Activated naive CD4-positive, alpha-beta T cell treated with anti-CD3 and anti-CD28 coated beads, Interleukin-2, amount 50 U/mL, for 24 hours (primary cell): ENCODE measurements around the gene MRC1.

Experiments
- H3K27ac Mint-ChIP-seq: one replicate; pipeline ENCODE4 v1.8.0; 2021; ENCODE audit warnings: mild to moderate bottlenecking, mixed read lengths
- H3K27me3 Mint-ChIP-seq: one replicate; pipeline ENCODE4 v1.8.0; 2021; ENCODE audit warnings: mixed read lengths
- H3K36me3 Mint-ChIP-seq: one replicate; pipeline ENCODE4 v1.8.0; 2021; ENCODE audit warnings: mixed read lengths
- H3K4me1 Mint-ChIP-seq: one replicate; pipeline ENCODE4 v1.8.0; 2021; ENCODE audit warnings: mixed read lengths
- H3K4me3 Mint-ChIP-seq: one replicate; pipeline ENCODE4 v1.8.0; 2021; ENCODE audit warnings: mild to moderate bottlenecking, mixed read lengths
- H3K9me3 Mint-ChIP-seq: one replicate; pipeline ENCODE4 v1.8.0; 2021; ENCODE audit warnings: mixed read lengths

MRC1 gene

DNA sequence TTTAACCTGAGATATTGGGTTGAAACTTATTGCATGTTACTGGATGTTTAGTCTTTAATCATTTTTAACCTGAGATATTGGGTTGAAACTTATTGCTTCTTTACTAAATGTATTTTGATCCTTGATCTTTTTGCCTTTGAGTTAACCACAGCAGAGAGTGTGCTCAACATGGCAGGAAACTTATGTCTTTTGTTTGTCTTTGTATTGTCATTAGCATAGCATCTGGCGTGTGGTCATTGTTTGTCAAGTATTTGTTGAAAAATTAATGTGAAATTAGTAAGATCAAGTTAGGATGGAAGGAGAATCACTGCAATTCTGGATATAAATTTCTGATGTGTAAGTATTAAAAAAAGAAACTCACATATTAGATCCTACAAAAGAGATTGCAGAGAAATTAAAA lies 8.2 kb downstream of the MRC1 start:
- no peaks in the 10 kb centered on the region for H3K4me1 Mint-ChIP-seq
- H3K4me3 Mint-ChIP-seq, result no peak overlapping the region
- no peak overlapping the region for H3K27ac Mint-ChIP-seq
- no peaks in the 10 kb centered on the region for H3K36me3 Mint-ChIP-seq
- H3K27me3 Mint-ChIP-seq, result peaks cover 8% of the 10 kb centered on the region
- H3K9me3 Mint-ChIP-seq, result no peaks in the 10 kb centered on the region

DNA sequence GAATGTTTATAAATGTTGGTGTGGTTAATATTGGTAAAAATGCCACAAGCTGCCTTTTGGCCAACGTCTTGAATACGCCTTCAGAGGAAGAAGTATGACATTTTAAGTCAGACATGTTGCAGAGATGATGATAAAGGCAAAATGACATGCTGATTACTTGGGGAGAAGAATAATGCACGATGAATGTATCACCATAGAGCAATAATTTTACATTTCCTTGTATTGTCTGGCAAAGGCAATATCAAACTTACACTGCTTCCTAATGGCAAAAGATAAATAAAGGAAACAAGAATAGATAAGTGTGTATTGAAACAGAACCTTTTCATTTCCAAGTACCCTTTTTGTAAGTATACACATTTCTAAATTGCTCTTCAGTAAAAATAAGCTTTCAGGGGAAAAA lies 8.6 kb downstream of the MRC1 start:
- H3K36me3 Mint-ChIP-seq, result no peaks in the 10 kb centered on the region
- H3K9me3 Mint-ChIP-seq, result no peaks in the 10 kb centered on the region
- peaks cover 7% of the 10 kb centered on the region for H3K27me3 Mint-ChIP-seq
- no peaks in the 10 kb centered on the region for H3K4me1 Mint-ChIP-seq
- H3K27ac Mint-ChIP-seq, result no peak overlapping the region
- H3K4me3 Mint-ChIP-seq, result no peak overlapping the region

DNA sequence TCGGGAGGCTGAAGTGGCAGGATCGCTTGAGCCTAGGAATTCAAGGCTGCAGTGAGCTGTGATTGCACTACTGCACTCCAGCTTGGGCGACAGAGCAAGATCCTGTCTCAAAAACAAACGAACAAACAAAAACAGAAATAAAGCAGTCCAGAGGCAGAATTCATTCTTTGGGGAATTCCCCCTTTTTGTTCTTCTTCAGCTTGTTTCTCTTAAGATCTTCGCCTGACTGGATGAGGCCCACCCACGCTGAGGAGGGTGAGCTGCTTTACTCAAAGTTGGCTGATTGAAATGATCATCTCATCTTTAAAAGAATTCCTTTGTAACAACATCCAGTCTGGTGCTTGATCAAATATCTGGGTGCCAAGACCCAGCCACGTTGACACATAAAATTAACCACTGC lies 10.7 kb downstream of the MRC1 start:
- Mint-ChIP-seq H3K27ac (no peak overlapping the region), H3K4me3 (no peak overlapping the region)

DNA sequence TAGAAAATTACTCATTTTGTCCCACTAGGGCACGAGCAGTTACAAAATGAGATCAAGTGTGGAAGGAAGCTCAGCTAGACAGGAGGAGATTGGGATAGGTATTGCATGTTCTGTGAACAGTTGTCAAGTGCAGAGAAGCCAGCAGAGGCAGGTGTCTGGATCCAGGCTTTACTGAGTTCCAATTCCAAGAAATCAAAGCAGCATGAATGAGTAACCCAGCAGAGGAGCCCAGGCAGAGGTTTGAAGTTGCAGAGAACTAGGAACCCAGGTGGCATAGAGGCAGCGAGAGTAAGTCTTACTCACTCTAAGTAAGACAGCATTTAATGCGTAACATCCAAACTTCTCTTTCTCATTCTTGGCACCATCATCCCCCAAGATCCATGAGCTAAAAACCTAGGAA lies 11.8 kb downstream of the MRC1 start:
- H3K4me1 Mint-ChIP-seq, result no peaks in the 10 kb centered on the region
- no peaks in the 10 kb centered on the region for H3K9me3 Mint-ChIP-seq
- no peak overlapping the region for H3K27ac Mint-ChIP-seq
- no peaks in the 10 kb centered on the region for H3K36me3 Mint-ChIP-seq
- no peak overlapping the region for H3K4me3 Mint-ChIP-seq
- peaks cover 5% of the 10 kb centered on the region for H3K27me3 Mint-ChIP-seq

More for the DNA sequence above, 10.7 kb downstream of the MRC1 start:
- Mint-ChIP-seq H3K4me1 (no peaks in the 10 kb centered on the region), H3K9me3 (no peaks in the 10 kb centered on the region), H3K36me3 (no peaks in the 10 kb centered on the region), H3K27me3 (peaks cover 5% of the 10 kb centered on the region)

DNA sequence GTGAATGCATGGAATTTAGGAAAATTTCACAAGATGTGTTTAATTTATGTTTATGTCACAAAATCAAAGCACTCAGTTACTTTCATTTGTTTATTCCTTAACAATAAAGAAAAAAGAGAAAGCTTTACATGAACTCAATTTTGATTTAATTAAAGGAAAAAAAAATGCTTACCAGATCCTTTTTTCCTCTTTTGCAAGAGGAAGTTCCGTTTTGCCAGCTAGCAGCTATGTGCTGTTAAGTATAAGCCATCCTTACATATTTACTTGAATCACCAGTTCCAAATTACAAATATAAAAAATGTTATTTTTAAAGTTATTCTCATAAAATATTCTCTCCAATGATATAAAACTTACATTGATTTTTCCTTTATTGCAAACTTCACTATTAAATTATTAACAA lies 12.7 kb downstream of the MRC1 start:
- no peak overlapping the region for H3K27ac Mint-ChIP-seq
- H3K27me3 Mint-ChIP-seq, result peaks cover 5% of the 10 kb centered on the region
- no peaks in the 10 kb centered on the region for H3K9me3 Mint-ChIP-seq

DNA sequence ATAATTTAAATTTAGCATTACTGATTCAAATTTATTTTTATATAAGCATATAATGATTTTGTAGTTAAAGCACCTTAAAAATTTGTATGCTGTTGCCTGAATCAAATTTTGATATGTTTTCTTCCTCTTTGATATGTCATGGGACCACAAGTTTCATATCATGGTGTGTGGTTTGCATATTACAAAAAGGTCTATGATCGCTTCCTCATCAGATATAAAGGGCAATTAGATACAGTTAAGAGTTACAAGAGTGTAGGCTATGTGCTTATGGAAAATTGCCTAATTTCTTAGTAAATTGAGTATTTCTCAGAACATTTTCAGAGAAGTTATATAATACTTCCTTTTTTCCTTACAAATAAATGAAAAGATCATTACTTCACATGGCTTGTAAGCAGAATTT lies 22.2 kb downstream of the MRC1 start:
- Mint-ChIP-seq H3K4me1 (no peaks in the 10 kb centered on the region), H3K27me3 (peaks cover 8% of the 10 kb centered on the region), H3K36me3 (no peaks in the 10 kb centered on the region), H3K9me3 (no peaks in the 10 kb centered on the region), H3K4me3 (no peak overlapping the region), H3K27ac (no peak overlapping the region)

More for the DNA sequence above, 12.7 kb downstream of the MRC1 start:
- Mint-ChIP-seq H3K36me3 (no peaks in the 10 kb centered on the region), H3K4me3 (no peak overlapping the region), H3K4me1 (no peaks in the 10 kb centered on the region)

DNA sequence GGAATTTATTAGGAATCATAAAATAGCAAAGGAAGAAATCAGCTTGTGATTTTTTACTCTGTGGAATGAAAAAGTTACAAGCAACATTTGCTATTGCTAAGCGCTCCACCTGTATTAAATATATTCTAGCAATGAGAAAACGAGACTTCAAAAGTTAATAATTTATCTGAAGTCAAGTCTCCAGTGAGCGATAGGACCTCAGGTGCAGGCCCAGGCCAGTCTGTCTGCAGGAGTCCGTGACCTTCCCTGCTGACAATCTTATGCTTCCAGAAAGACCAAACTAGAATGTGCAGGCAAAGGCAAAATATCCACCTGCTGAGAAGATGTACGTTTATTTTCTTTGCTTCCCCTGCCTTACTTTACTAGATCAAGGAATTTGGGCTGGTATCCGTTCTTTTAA lies 22.7 kb downstream of the MRC1 start:
- peaks cover 8% of the 10 kb centered on the region for H3K27me3 Mint-ChIP-seq
- H3K4me3 Mint-ChIP-seq, result no peak overlapping the region
- no peak overlapping the region for H3K27ac Mint-ChIP-seq

DNA sequence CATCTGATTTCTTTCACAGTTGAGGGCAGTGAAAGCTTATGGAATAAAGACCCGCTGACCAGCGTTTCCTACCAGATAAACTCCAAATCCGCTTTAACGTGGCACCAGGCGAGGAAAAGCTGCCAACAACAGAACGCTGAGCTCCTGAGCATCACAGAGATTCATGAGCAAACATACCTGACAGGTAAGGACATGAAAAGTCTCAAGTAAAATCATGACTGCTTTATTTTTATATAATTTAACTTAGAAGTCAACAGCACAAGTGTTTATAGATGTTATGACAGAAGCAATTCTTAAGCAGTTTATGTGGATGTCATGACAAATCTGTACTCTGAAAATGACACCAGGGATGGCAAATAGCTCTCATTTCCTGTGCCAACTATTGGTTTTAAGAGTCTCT lies 24.5 kb downstream of the MRC1 start:
- Mint-ChIP-seq H3K36me3 (no peaks in the 10 kb centered on the region), H3K4me3 (no peak overlapping the region), H3K4me1 (no peaks in the 10 kb centered on the region), H3K27me3 (peaks cover 13% of the 10 kb centered on the region), H3K27ac (no peak overlapping the region), H3K9me3 (no peaks in the 10 kb centered on the region)

More for the DNA sequence above, 22.7 kb downstream of the MRC1 start:
- H3K36me3 Mint-ChIP-seq, result no peaks in the 10 kb centered on the region
- H3K9me3 Mint-ChIP-seq, result no peaks in the 10 kb centered on the region
- H3K4me1 Mint-ChIP-seq, result no peaks in the 10 kb centered on the region

DNA sequence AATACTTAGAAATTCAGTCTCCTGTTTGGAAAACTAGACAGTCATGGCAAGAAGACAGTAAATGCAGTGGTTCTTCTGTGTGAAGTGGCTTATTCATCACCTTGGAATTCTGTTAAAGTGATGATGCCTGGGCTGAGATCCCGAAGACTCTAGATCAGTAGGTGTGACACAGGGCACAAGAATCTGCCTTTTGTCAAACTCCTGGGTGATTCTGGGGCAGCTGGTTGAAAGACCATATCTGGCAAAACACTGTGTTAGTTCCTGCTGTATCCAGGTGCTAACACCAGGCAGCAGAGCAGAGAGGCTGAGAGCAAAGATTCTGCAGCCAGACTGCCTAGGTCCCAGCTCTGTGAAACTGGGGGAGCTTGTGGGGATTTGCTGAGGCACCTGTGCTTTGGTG lies 26.5 kb downstream of the MRC1 start:
- Mint-ChIP-seq H3K9me3 (no peaks in the 10 kb centered on the region), H3K4me3 (no peak overlapping the region), H3K4me1 (no peaks in the 10 kb centered on the region)

DNA sequence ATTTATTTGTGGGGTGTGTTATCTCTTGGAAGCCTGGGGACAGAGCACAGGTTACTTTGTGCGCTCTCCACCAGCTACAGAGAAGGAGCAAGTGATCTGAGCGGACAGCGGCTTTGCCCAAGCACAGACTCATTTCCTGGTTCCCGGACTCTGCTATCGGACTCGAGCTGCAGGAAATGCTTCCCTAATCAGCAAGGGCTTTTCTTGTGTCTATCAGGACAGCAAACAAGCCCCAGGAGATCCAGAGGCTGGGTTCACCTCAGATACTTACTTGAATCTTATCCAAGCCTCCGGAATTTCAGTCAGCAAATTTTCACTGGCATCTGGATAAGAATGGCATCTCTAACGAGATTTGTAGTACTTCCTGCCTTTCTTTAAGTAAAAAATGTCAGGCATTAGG lies 27.8 kb downstream of the MRC1 start:
- H3K4me1 Mint-ChIP-seq, result no peaks in the 10 kb centered on the region
- no peaks in the 10 kb centered on the region for H3K9me3 Mint-ChIP-seq
- no peak overlapping the region for H3K4me3 Mint-ChIP-seq
- H3K36me3 Mint-ChIP-seq, result no peaks in the 10 kb centered on the region
- H3K27me3 Mint-ChIP-seq, result peaks cover 13% of the 10 kb centered on the region
- no peak overlapping the region for H3K27ac Mint-ChIP-seq

More for the DNA sequence above, 26.5 kb downstream of the MRC1 start:
- H3K27ac Mint-ChIP-seq, result no peak overlapping the region
- H3K36me3 Mint-ChIP-seq, result no peaks in the 10 kb centered on the region
- H3K27me3 Mint-ChIP-seq, result peaks cover 13% of the 10 kb centered on the region

DNA sequence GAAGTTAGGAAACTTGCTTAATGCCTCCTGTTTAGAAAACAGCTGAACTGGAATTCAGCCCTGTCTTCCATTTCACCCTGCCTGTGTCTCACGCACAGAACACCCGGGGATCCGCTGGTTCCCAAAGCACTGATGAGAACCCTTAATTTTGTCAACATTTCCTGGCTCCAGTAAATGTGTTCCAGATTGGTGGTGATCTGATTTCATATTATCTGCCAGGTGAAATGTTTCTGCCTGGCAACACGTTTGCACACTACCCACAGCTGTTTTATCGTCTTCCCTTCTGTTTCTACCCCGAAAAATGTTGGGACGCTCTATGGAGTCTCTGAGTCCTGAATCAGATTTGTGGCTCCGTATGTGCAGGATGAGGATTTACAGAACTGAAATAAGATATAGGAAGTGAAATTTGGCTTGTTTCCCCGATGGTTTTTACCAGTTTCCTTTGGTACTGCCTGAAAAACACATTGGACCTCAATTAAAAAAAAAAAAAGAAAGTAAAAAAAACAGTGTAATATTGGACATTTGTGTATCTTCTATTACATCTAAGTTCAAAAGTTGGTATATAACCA lies 29.0 kb downstream of the MRC1 start:
- H3K9me3 Mint-ChIP-seq, result no peaks in the 10 kb centered on the region
- H3K27me3 Mint-ChIP-seq, result peaks cover 13% of the 10 kb centered on the region
- no peak overlapping the region for H3K4me3 Mint-ChIP-seq
- no peak overlapping the region for H3K27ac Mint-ChIP-seq
- H3K4me1 Mint-ChIP-seq, result no peaks in the 10 kb centered on the region
- H3K36me3 Mint-ChIP-seq, result no peaks in the 10 kb centered on the region

DNA sequence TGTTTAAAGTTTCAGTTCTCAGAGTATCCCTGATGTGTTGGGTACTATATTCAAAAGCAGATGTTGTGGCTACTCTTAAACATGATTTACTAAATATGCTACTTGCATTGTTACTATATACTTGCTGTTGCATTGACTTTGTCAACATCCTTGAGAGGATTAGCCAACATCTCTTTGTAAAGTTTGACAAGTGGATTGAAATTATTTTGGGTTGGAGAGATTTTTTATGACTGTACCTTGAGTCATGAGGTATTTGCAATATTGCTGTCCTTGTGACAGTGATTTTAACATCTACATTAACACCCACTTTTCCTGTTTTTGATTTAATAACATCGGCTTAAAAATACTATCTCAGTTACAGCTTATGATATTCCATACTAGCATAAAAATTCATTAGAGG lies 31.9 kb downstream of the MRC1 start:
- Mint-ChIP-seq H3K27me3 (peaks cover 9% of the 10 kb centered on the region), H3K4me1 (no peaks in the 10 kb centered on the region), H3K27ac (no peak overlapping the region), H3K4me3 (no peak overlapping the region), H3K9me3 (no peaks in the 10 kb centered on the region), H3K36me3 (no peaks in the 10 kb centered on the region)

DNA sequence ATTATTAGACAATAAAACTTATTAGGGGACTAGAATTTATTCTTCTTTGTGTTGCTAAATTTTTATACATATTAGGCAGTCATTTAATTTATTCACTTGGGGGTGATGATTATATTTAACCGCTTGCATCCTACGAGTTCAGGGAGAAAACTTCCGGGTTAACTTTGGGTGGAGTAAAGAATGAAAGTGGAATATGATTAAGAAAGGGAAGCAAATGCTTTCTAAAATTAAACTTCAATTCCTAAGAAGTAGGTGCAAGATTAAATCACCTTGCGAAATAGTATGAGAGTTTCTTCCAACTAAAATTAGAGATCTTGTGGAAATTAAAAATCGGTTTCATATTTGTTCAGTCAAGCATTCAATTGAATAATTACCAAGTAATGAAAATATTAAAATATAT lies 33.5 kb downstream of the MRC1 start:
- Mint-ChIP-seq H3K9me3 (no peaks in the 10 kb centered on the region), H3K4me1 (no peaks in the 10 kb centered on the region), H3K4me3 (no peak overlapping the region), H3K27ac (no peak overlapping the region), H3K27me3 (peaks cover 9% of the 10 kb centered on the region), H3K36me3 (no peaks in the 10 kb centered on the region)

DNA sequence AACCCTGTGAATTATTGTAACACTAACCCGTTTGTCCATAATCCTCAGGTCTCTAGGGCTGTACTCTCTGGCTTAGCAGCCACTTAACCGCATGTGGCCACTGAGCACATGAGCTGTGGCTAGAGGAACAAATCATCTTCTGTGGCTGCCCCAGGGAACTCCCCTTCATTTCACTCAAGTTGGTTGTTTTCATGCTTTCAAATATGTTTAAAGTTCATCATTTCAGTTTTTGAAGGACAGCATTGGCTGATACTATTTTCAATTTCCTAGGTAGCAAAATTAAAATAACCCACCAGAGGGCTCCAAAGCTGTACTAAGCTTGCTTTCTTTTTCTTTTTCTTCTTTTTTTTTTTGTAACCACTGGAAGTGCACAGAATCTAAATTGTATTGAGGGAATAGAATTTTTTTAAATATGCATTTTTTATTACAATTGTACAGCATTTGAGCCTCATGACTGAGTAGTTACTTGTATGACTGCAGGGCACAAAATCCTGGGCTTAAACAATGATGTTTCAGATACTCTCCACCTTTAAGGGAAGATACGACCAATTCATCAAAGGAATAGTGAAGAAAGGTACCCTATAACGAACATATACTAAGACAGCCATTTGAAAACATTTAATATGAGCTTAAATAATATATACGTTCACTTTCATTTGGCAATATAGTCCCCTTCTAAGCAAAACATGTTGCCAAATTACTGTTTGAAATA lies 38.6 kb downstream of the MRC1 start:
- Mint-ChIP-seq H3K27ac (no peak overlapping the region), H3K36me3 (no peaks in the 10 kb centered on the region), H3K27me3 (peaks cover 6% of the 10 kb centered on the region), H3K4me1 (no peaks in the 10 kb centered on the region), H3K9me3 (no peaks in the 10 kb centered on the region), H3K4me3 (no peak overlapping the region)

DNA sequence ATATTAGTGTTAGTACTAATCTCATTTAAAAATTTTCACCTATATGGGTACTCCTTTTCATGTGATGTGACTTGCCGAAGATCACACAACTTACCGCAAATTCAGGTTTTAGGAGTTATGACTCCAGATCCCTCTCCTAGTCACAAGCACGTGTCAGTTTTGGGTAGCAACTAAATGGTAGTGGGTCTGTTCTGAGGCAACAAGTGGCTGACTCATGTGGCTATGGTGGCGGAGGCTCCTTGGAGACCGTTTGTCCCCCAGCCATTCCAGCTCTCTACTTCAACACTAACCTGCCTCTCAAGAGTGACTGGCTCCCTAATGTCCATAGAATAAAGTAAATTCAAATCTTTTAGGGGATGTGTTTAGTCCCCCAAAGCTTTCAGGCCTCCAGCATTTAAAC lies 39.5 kb downstream of the MRC1 start:
- Mint-ChIP-seq H3K4me3 (no peak overlapping the region), H3K27ac (no peak overlapping the region), H3K4me1 (no peaks in the 10 kb centered on the region), H3K27me3 (peaks cover 6% of the 10 kb centered on the region), H3K9me3 (no peaks in the 10 kb centered on the region), H3K36me3 (no peaks in the 10 kb centered on the region)

DNA sequence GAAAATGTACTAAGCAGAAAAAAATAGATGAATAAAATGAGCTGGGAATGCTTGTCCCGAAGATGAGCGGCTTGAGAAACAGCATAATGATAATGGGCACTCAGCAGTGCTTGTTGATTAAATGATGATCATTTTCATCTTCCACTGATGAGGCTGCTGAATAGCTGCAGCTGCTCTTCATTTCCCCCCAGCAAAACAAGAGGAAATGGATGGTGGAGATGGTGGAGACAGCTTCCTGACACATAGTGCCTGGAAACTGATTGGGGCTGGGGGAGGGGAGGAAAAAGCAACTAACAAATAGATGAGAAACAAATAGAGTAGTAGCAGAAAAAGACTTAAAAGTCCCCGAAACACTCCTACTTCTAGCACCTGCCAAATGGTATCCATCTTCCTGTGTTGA lies 41.4 kb downstream of the MRC1 start:
- Mint-ChIP-seq H3K27me3 (peaks cover 10% of the 10 kb centered on the region), H3K4me1 (no peaks in the 10 kb centered on the region), H3K27ac (no peak overlapping the region), H3K36me3 (no peaks in the 10 kb centered on the region), H3K4me3 (no peak overlapping the region), H3K9me3 (no peaks in the 10 kb centered on the region)

DNA sequence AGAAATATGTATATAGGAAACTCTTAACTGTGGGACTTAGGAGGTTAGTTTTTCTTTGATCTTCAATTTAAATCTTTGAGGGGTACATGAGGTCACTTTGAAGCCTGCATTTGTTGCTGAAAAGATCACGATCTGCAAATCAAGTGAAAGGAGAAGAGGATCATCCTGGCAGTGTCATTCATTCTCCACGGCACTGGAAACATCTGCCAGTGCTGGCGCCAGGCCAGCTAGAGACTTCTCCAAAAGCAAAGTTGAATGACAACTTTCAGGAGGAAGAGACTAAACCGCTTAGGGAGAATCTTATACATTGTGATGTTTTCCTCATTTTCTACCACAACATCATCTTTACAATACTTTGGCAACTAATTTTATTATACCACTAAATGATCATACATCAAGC lies 42.5 kb downstream of the MRC1 start:
- no peak overlapping the region for H3K27ac Mint-ChIP-seq
- H3K4me1 Mint-ChIP-seq, result no peaks in the 10 kb centered on the region
- H3K36me3 Mint-ChIP-seq, result no peaks in the 10 kb centered on the region
- no peak overlapping the region for H3K4me3 Mint-ChIP-seq
- peaks cover 10% of the 10 kb centered on the region for H3K27me3 Mint-ChIP-seq
- no peaks in the 10 kb centered on the region for H3K9me3 Mint-ChIP-seq
